ENCODE data around the gene ZNF660. TPM values are rescaled to one million over a fixed set of nuclear protein-coding genes. Genes with fewer than 3 reads are reported as not detected.
"Not testable (repeated sequence)": the region's sequence is repeated elsewhere in the genome, so short reads cannot be mapped to it uniquely, and the experiment has no call there.

Gene ZNF660
- total RNA-seq (2014; rRNA removed; shearing (Covaris generic)): 0.02 and 0.08 TPM in 2 replicates

GRCh38 chr3:44584646-44585501, at the start of gene ZNF660:
Gene ZNF660, plus strand, starts transcription at chr3:44584964. Its CDS starts 9,230 bp downstream, at chr3:44594194.
- no peak for DNase-seq (ENCODE audit: low spot score)

GRCh38 chr3:44535364-44535763, 49.4 kb upstream of the ZNF660 start:
- no peak for DNase-seq (ENCODE audit: low spot score)

GRCh38 chr3:44544811-44545210, 40.0 kb upstream of the ZNF660 start:
- not testable (repeated sequence) for DNase-seq (ENCODE audit: low spot score)

GRCh38 chr3:44554626-44555592, 29.9 kb upstream of the ZNF660 start, which contains the start of gene ZKSCAN7:
Gene ZKSCAN7, plus strand, starts transcription at chr3:44555193. Its CDS starts 1,855 bp downstream, at chr3:44557048.
- no peak for DNase-seq (ENCODE audit: low spot score)

- no peak for DNase-seq (ENCODE audit: low spot score)
Observed at GRCh38 chr3:44555723-44556122, 29.0 kb upstream of the ZNF660 start.

- DNase-seq (ENCODE audit: low spot score): no peak
Observed at GRCh38 chr3:44557074-44557473, 27.7 kb upstream of the ZNF660 start.

GRCh38 chr3:44561076-44561475, 23.7 kb upstream of the ZNF660 start:
- no peak for DNase-seq (ENCODE audit: low spot score)

GRCh38 chr3:44562147-44562546, 22.6 kb upstream of the ZNF660 start:
- no peak for DNase-seq (ENCODE audit: low spot score)

- no peak for DNase-seq (ENCODE audit: low spot score)
Observed at GRCh38 chr3:44568561-44568960, 16.2 kb upstream of the ZNF660 start.

- DNase-seq (ENCODE audit: low spot score): no peak
Observed at GRCh38 chr3:44571024-44571423, 13.7 kb upstream of the ZNF660 start.

- DNase-seq (ENCODE audit: low spot score): no peak
Observed at GRCh38 chr3:44576613-44577012, 8.2 kb upstream of the ZNF660 start.

GRCh38 chr3:44577354-44577952, 7.3 kb upstream of the ZNF660 start:
- DNase-seq (ENCODE audit: low spot score): not testable (repeated sequence)

- DNase-seq (ENCODE audit: low spot score): not testable (repeated sequence)
Observed at GRCh38 chr3:44578316-44578715, 6.4 kb upstream of the ZNF660 start.

GRCh38 chr3:44578924-44579515, 5.7 kb upstream of the ZNF660 start:
- DNase-seq (ENCODE audit: low spot score): not testable (repeated sequence)

GRCh38 chr3:44579749-44580148, 5.0 kb upstream of the ZNF660 start:
- DNase-seq (ENCODE audit: low spot score): not testable (repeated sequence)

GRCh38 chr3:44580971-44581370, 3.8 kb upstream of the ZNF660 start:
- not testable (repeated sequence) for DNase-seq (ENCODE audit: low spot score)

- no peak for DNase-seq (ENCODE audit: low spot score)
Observed at GRCh38 chr3:44596621-44597020, 11.9 kb downstream of the ZNF660 start.

GRCh38 chr3:44601749-44602148, 17.0 kb downstream of the ZNF660 start:
- DNase-seq (ENCODE audit: low spot score): no peak

GRCh38 chr3:44612678-44613077, 27.9 kb downstream of the ZNF660 start:
- DNase-seq (ENCODE audit: low spot score): no peak

- peak; percentile 82 for DNase-seq (ENCODE audit: low spot score)
Observed at GRCh38 chr3:44624749-44625480, 40.2 kb downstream of the ZNF660 start, which contains the start of gene ZNF197. Gene ZNF197, plus strand, starts transcription at chr3:44625036. Its CDS starts 4,119 bp downstream, at chr3:44629155.

GRCh38 chr3:44628716-44629115, 44.0 kb downstream of the ZNF660 start:
- DNase-seq (ENCODE audit: low spot score): no peak

Data from H4 (cell line).